ENCODE measurements around the gene SEC14L2.

The SEC14L2 gene

GRCh38 chr22:30424534-30425326 is 27.9 kb downstream of the SEC14L2 start:
- TF ChIP-seq GATA2 (IDR thresholded peaks at IDR 0.05; ENCODE audit: low read depth, low read length) (no peak), GATA3 (IDR thresholded peaks at IDR 0.05; ENCODE audit: low read depth, low read length) (no peak)

GRCh38 chr22:30425327-30425615 is 28.5 kb downstream of the SEC14L2 start:
- TF ChIP-seq GATA3 (IDR thresholded peaks at IDR 0.05; ENCODE audit: low read depth, low read length), result no peak
- TF ChIP-seq GATA2 (IDR thresholded peaks at IDR 0.05; ENCODE audit: low read depth, low read length), result no peak

GRCh38 chr22:30425616-30426387 is 29.0 kb downstream of the SEC14L2 start, which contains the start of gene MTFP1:
Gene MTFP1, plus strand, starts transcription at chr22:30425768. Its CDS starts 112 bp downstream, at chr22:30425880.
- no peak for TF ChIP-seq GATA3 (IDR thresholded peaks at IDR 0.05; ENCODE audit: low read depth, low read length)
- no peak for TF ChIP-seq GATA2 (IDR thresholded peaks at IDR 0.05; ENCODE audit: low read depth, low read length)

- TF ChIP-seq GATA3 (IDR thresholded peaks at IDR 0.05; ENCODE audit: low read depth, low read length), result no peak
Measured at GRCh38 chr22:30426388-30427353, 29.9 kb downstream of the SEC14L2 start.

GRCh38 chr22:30427871-30428270 is 31.1 kb downstream of the SEC14L2 start:
- no peak for TF ChIP-seq GATA3 (IDR thresholded peaks at IDR 0.05; ENCODE audit: low read depth, low read length)
- no peak for TF ChIP-seq GATA2 (IDR thresholded peaks at IDR 0.05; ENCODE audit: low read depth, low read length)

- no peak for TF ChIP-seq GATA3 (IDR thresholded peaks at IDR 0.05; ENCODE audit: low read depth, low read length)
- no peak for TF ChIP-seq GATA2 (IDR thresholded peaks at IDR 0.05; ENCODE audit: low read depth, low read length)
Measured at GRCh38 chr22:30429887-30430286, 33.1 kb downstream of the SEC14L2 start.

GRCh38 chr22:30430933-30431332 is 34.1 kb downstream of the SEC14L2 start:
- TF ChIP-seq GATA3 (IDR thresholded peaks at IDR 0.05; ENCODE audit: low read depth, low read length) (no peak), GATA2 (IDR thresholded peaks at IDR 0.05; ENCODE audit: low read depth, low read length) (no peak)

- TF ChIP-seq GATA2 (IDR thresholded peaks at IDR 0.05; ENCODE audit: low read depth, low read length) (no peak), GATA3 (IDR thresholded peaks at IDR 0.05; ENCODE audit: low read depth, low read length) (no peak)
Measured at GRCh38 chr22:30432096-30432495, 35.3 kb downstream of the SEC14L2 start.

- TF ChIP-seq GATA3 (IDR thresholded peaks at IDR 0.05; ENCODE audit: low read depth, low read length) (no peak), GATA2 (IDR thresholded peaks at IDR 0.05; ENCODE audit: low read depth, low read length) (no peak)
Measured at GRCh38 chr22:30432520-30432919, 35.7 kb downstream of the SEC14L2 start.

- TF ChIP-seq GATA3 (IDR thresholded peaks at IDR 0.05; ENCODE audit: low read depth, low read length) (no peak), GATA2 (IDR thresholded peaks at IDR 0.05; ENCODE audit: low read depth, low read length) (no peak)
Measured at GRCh38 chr22:30433227-30433626, 36.4 kb downstream of the SEC14L2 start.

- TF ChIP-seq GATA2 (IDR thresholded peaks at IDR 0.05; ENCODE audit: low read depth, low read length) (no peak), GATA3 (IDR thresholded peaks at IDR 0.05; ENCODE audit: low read depth, low read length) (no peak)
Measured at GRCh38 chr22:30433773-30434172, 37.0 kb downstream of the SEC14L2 start.

- no peak for TF ChIP-seq GATA3 (IDR thresholded peaks at IDR 0.05; ENCODE audit: low read depth, low read length)
- TF ChIP-seq GATA2 (IDR thresholded peaks at IDR 0.05; ENCODE audit: low read depth, low read length), result no peak
Measured at GRCh38 chr22:30434843-30435242, 38.0 kb downstream of the SEC14L2 start.

- TF ChIP-seq GATA2 (IDR thresholded peaks at IDR 0.05; ENCODE audit: low read depth, low read length), result no peak
Measured at GRCh38 chr22:30435674-30436126, 38.9 kb downstream of the SEC14L2 start.

GRCh38 chr22:30436196-30436595 is 39.4 kb downstream of the SEC14L2 start:
- no peak for TF ChIP-seq GATA3 (IDR thresholded peaks at IDR 0.05; ENCODE audit: low read depth, low read length)

Measured in SH-SY5Y (cell line).